Measurements from ENCODE around the gene SCGB2A2.

Gene SCGB2A2

DNA sequence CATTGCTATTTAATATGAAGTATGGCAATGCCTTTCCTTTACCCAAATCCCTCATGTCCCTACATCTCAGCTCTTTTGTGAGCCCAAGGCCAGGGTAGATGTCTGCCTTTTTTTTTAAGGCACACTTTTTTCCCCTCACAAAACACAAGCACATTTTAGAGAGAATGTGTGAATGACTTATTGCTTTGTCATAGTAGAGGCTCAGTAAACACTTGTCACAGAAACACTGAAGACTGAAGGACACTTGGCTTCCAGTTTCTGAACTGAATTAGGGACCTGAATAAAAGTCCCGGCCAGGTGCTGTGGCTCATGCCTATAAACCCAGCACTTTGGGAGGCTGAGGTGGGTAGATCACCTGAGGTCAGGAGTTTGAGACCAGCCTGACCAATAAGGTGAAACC lies 2.9 kb upstream of the SCGB2A2 start:
- Histone ChIP-seq H4K91ac (ENCODE audit: low read length) (no peak overlapping the region), H2BK15ac (ENCODE audit: low read depth, poor library complexity, severe bottlenecking) (no peak overlapping the region), H3K79me1 (replicated peaks; ENCODE audit: low read length, poor library complexity, severe bottlenecking) (no peaks in the 10 kb centered on the region), H3K4me1 (ENCODE audit: control insufficient read depth, insufficient read depth, low read depth, low read length) (no peaks in the 10 kb centered on the region), H2BK120ac (ENCODE audit: low read depth, low read length) (no peak overlapping the region), H3K9ac (ENCODE audit: low read length) (no peak overlapping the region), H3K9me3 (ENCODE audit: control insufficient read depth, low read length) (no peaks in the 10 kb centered on the region), H3K18ac (ENCODE audit: low read depth in 1 of 2, low read length in 2 of 2) (no peak overlapping the region), H2AFZ (ENCODE audit: low read depth, low read length) (no peak overlapping the region), H3K36me3 (ENCODE audit: control insufficient read depth in 1 of 2, insufficient read depth in 2 of 2, low read depth in 1 of 2, low read length in 2 of 2) (no peaks in the 10 kb centered on the region), H2BK5ac (ENCODE audit: low read depth, low read length, poor library complexity, severe bottlenecking) (no peak overlapping the region), H3K4me3 (ENCODE audit: insufficient read depth in 1 of 2, low read depth in 1 of 2, low read length in 2 of 2) (no peak overlapping the region), H3K4ac (ENCODE audit: low read depth in 1 of 2, low read length in 2 of 2) (no peak overlapping the region), H3K4me2 (ENCODE audit: low read length, poor library complexity, severe bottlenecking) (no peak overlapping the region), H2BK12ac (ENCODE audit: low read length in 2 of 2) (no peak overlapping the region), H3K27me3 (ENCODE audit: control insufficient read depth in 1 of 2, insufficient read depth in 1 of 2, low read length in 2 of 2) (peaks cover 18 to 19% of the 10 kb centered on the region in 2 experiments), H4K8ac (ENCODE audit: low read length) (no peak overlapping the region), H2AK5ac (ENCODE audit: low read length, severe bottlenecking) (no peak overlapping the region), H3K14ac (ENCODE audit: low read length in 2 of 2) (no peak overlapping the region), H3K23ac (ENCODE audit: low read length in 2 of 2) (no peak overlapping the region), H3K27ac (ENCODE audit: low read length, poor library complexity, severe bottlenecking) (no peak overlapping the region)
- WGBS = no CpG with 5 or more reads among the region's 1 CpG
- no peak for DNase-seq

GRCh38 chr11:62267576-62267975 lies 2.4 kb upstream of the SCGB2A2 start:
- WGBS = 33% methylated on average over 3 of the region's 3 CpGs
- Histone ChIP-seq H4K8ac (ENCODE audit: low read length) (no peak overlapping the region), H2BK15ac (ENCODE audit: low read depth, poor library complexity, severe bottlenecking) (no peak overlapping the region), H3K4me3 (ENCODE audit: insufficient read depth in 1 of 2, low read depth in 1 of 2, low read length in 2 of 2) (no peak overlapping the region), H3K27me3 (ENCODE audit: control insufficient read depth in 1 of 2, insufficient read depth in 1 of 2, low read length in 2 of 2) (peaks cover 18 to 19% of the 10 kb centered on the region in 2 experiments), H3K4ac (ENCODE audit: low read depth in 1 of 2, low read length in 2 of 2) (no peak overlapping the region), H3K18ac (ENCODE audit: low read depth in 1 of 2, low read length in 2 of 2) (no peak overlapping the region), H3K14ac (ENCODE audit: low read length in 2 of 2) (no peak overlapping the region), H3K27ac (ENCODE audit: low read length, poor library complexity, severe bottlenecking) (no peak overlapping the region), H3K36me3 (ENCODE audit: control insufficient read depth in 1 of 2, insufficient read depth in 2 of 2, low read depth in 1 of 2, low read length in 2 of 2) (no peaks in the 10 kb centered on the region), H3K9me3 (ENCODE audit: control insufficient read depth, low read length) (no peaks in the 10 kb centered on the region), H3K23ac (ENCODE audit: low read length in 2 of 2) (no peak overlapping the region), H2BK12ac (ENCODE audit: low read length in 2 of 2) (no peak overlapping the region), H2BK5ac (ENCODE audit: low read depth, low read length, poor library complexity, severe bottlenecking) (no peak overlapping the region), H3K9ac (ENCODE audit: low read length) (no peak overlapping the region), H3K4me2 (ENCODE audit: low read length, poor library complexity, severe bottlenecking) (no peak overlapping the region), H4K91ac (ENCODE audit: low read length) (no peak overlapping the region), H2AK5ac (ENCODE audit: low read length, severe bottlenecking) (no peak overlapping the region), H2BK120ac (ENCODE audit: low read depth, low read length) (no peak overlapping the region), H3K4me1 (ENCODE audit: control insufficient read depth, insufficient read depth, low read depth, low read length) (no peaks in the 10 kb centered on the region), H2AFZ (ENCODE audit: low read depth, low read length) (no peak overlapping the region), H3K79me1 (replicated peaks; ENCODE audit: low read length, poor library complexity, severe bottlenecking) (no peaks in the 10 kb centered on the region)
- DNase-seq = no peak

DNA sequence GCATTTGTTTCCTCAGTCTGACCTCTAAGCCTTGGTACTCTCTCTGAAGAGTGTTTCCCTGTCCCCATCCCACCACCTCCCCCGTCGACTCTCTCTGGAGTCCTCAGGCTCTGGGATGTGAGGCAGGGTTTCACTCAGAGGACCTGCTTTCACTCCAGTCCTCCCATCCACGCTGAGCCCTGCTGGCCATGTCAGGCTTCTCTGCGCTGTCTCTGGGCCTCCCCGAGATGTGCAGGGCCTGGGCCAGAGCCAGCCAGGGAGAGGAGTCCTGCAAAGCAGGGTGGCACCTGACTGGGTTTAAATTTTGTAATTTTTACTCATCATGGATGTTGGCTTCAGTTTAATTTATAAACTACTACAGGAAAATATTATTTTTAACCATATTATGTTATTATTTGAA lies 3.3 kb downstream of the SCGB2A2 start:
- Histone ChIP-seq H3K27ac (ENCODE audit: low read length, poor library complexity, severe bottlenecking) (no peak overlapping the region), H3K9ac (ENCODE audit: low read length) (no peak overlapping the region)
- WGBS = 43% methylated on average over 5 of the region's 5 CpGs

DNA sequence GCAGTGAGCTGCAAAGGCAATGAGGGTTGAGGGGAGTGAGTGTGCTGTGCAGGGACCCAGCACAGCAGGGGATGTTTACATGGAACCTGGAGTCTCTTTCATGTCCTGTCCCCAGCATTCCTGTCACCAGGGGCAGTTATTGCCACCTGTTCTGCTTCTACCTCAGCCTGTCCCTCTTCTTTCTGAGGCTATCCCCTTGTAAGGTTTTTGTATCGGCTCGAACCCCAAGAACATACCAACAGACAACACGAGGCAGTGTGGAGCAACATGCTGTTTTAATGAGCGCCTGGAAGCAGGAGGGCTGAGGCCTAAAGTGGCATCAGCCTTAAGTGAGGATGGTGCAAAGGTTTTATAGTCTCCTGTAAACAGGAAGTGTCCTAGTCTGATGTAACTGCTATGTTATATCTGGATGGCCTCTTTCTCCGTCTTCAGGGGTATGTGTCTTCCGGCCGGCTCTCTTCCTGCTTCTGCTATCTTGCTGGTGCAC lies 3.9 kb downstream of the SCGB2A2 start:
- WGBS = 72% methylated on average over 5 of the region's 7 CpGs
- H2AK5ac ChIP-seq (ENCODE audit: low read length, severe bottlenecking) = no peak overlapping the region
- H3K36me3 ChIP-seq (ENCODE audit: control insufficient read depth in 1 of 2, insufficient read depth in 2 of 2, low read depth in 1 of 2, low read length in 2 of 2) = no peaks in the 10 kb centered on the region

More for the DNA sequence above, 3.3 kb downstream of the SCGB2A2 start:
- H3K4me3 ChIP-seq (ENCODE audit: insufficient read depth in 1 of 2, low read depth in 1 of 2, low read length in 2 of 2) = no peak overlapping the region
- H4K91ac ChIP-seq (ENCODE audit: low read length) = no peak overlapping the region
- H3K79me1 ChIP-seq (replicated peaks; ENCODE audit: low read length, poor library complexity, severe bottlenecking) = no peaks in the 10 kb centered on the region
- no peaks in the 10 kb centered on the region for H3K4me1 ChIP-seq (ENCODE audit: control insufficient read depth, insufficient read depth, low read depth, low read length)
- H2BK120ac ChIP-seq (ENCODE audit: low read depth, low read length) = no peak overlapping the region
- H3K4ac ChIP-seq (ENCODE audit: low read depth in 1 of 2, low read length in 2 of 2) = no peak overlapping the region
- no peak overlapping the region for H2BK15ac ChIP-seq (ENCODE audit: low read depth, poor library complexity, severe bottlenecking)
- H3K36me3 ChIP-seq (ENCODE audit: control insufficient read depth in 1 of 2, insufficient read depth in 2 of 2, low read depth in 1 of 2, low read length in 2 of 2) = no peaks in the 10 kb centered on the region
- no peak overlapping the region for H2AK5ac ChIP-seq (ENCODE audit: low read length, severe bottlenecking)
- H2AFZ ChIP-seq (ENCODE audit: low read depth, low read length) = no peak overlapping the region
- no peak overlapping the region for H3K23ac ChIP-seq (ENCODE audit: low read length in 2 of 2)
- H2BK12ac ChIP-seq (ENCODE audit: low read length in 2 of 2) = no peak overlapping the region
- no peak overlapping the region for H3K14ac ChIP-seq (ENCODE audit: low read length in 2 of 2)
- DNase-seq = no peak
- no peak overlapping the region for H4K8ac ChIP-seq (ENCODE audit: low read length)
- H3K18ac ChIP-seq (ENCODE audit: low read depth in 1 of 2, low read length in 2 of 2) = no peak overlapping the region
- no peaks in the 10 kb centered on the region for H3K9me3 ChIP-seq (ENCODE audit: control insufficient read depth, low read length)
- H2BK5ac ChIP-seq (ENCODE audit: low read depth, low read length, poor library complexity, severe bottlenecking) = no peak overlapping the region
- H3K4me2 ChIP-seq (ENCODE audit: low read length, poor library complexity, severe bottlenecking) = no peak overlapping the region
- peaks cover 4 to 32% of the 10 kb centered on the region in 2 experiments for H3K27me3 ChIP-seq (ENCODE audit: control insufficient read depth in 1 of 2, insufficient read depth in 1 of 2, low read length in 2 of 2)

More for the DNA sequence above, 3.9 kb downstream of the SCGB2A2 start:
- Histone ChIP-seq H3K18ac (ENCODE audit: low read depth in 1 of 2, low read length in 2 of 2) (no peak overlapping the region), H2BK5ac (ENCODE audit: low read depth, low read length, poor library complexity, severe bottlenecking) (no peak overlapping the region), H3K4me2 (ENCODE audit: low read length, poor library complexity, severe bottlenecking) (no peak overlapping the region), H2BK12ac (ENCODE audit: low read length in 2 of 2) (no peak overlapping the region), H3K23ac (ENCODE audit: low read length in 2 of 2) (no peak overlapping the region), H3K4me3 (ENCODE audit: insufficient read depth in 1 of 2, low read depth in 1 of 2, low read length in 2 of 2) (no peak overlapping the region), H3K14ac (ENCODE audit: low read length in 2 of 2) (no peak overlapping the region), H3K4ac (ENCODE audit: low read depth in 1 of 2, low read length in 2 of 2) (no peak overlapping the region), H2AFZ (ENCODE audit: low read depth, low read length) (no peak overlapping the region), H2BK15ac (ENCODE audit: low read depth, poor library complexity, severe bottlenecking) (no peak overlapping the region), H4K91ac (ENCODE audit: low read length) (no peak overlapping the region), H3K27me3 (ENCODE audit: control insufficient read depth in 1 of 2, insufficient read depth in 1 of 2, low read length in 2 of 2) (peaks cover 4 to 32% of the 10 kb centered on the region in 2 experiments), H3K9me3 (ENCODE audit: control insufficient read depth, low read length) (no peaks in the 10 kb centered on the region), H4K8ac (ENCODE audit: low read length) (no peak overlapping the region), H3K4me1 (ENCODE audit: control insufficient read depth, insufficient read depth, low read depth, low read length) (no peaks in the 10 kb centered on the region), H3K27ac (ENCODE audit: low read length, poor library complexity, severe bottlenecking) (no peak overlapping the region), H2BK120ac (ENCODE audit: low read depth, low read length) (no peak overlapping the region), H3K9ac (ENCODE audit: low read length) (no peak overlapping the region), H3K79me1 (replicated peaks; ENCODE audit: low read length, poor library complexity, severe bottlenecking) (no peaks in the 10 kb centered on the region)
- no peak for DNase-seq

Data from mesenchymal stem cell (in vitro differentiated cells and primary cell).